Measurements from ENCODE around the gene SMIM1. TPM values are rescaled to one million over a fixed set of nuclear protein-coding genes. Genes with fewer than 3 reads are reported as not detected.

Gene SMIM1
- total RNA-seq, 2 experiments from 2014 or later = 3.8 to 4.3 TPM

GRCh38 chr1:3822421-3822820 lies 49.9 kb downstream of the SMIM1 start:
- H4K20me1 ChIP-seq (ENCODE audit: insufficient read depth, low read length) = no peaks in the 10 kb centered on the region
- H2AFZ ChIP-seq (ENCODE audit: low read length) = no peak overlapping the region
- intact Hi-C loops (cut with micrococcal nuclease; ENCODE audit: unreplicated experiment) = no loop called here
- ChIA-PET POLR2A (no interaction called here), CTCF (ENCODE audit: unreplicated experiment) (no interaction called here)
- no peak for DNase-seq (ENCODE audit: low spot score)
- no peak overlapping the region for H3K4me2 ChIP-seq (ENCODE audit: low read length)
- no peaks in the 10 kb centered on the region for H3K4me1 ChIP-seq (ENCODE audit: insufficient read depth, low read length, poor library complexity, severe bottlenecking)
- H3K4me3 ChIP-seq (ENCODE audit: low read depth, low read length, poor library complexity, severe bottlenecking) = no peak overlapping the region
- no peaks in the 10 kb centered on the region for H3K9me2 ChIP-seq (ENCODE audit: insufficient read depth, low read length)
- H3K27ac ChIP-seq (ENCODE audit: low read depth, low read length, poor library complexity, severe bottlenecking) = no peak overlapping the region
- H3K9me3 ChIP-seq (ENCODE audit: low read length) = no peaks in the 10 kb centered on the region
- peaks cover 66% of the 10 kb centered on the region; the same call in 1 of the 2 replicates for H3K36me3 ChIP-seq (ENCODE audit: insufficient read depth, low read length)
- BruUV-seq (replicated peaks) = no TSS peak
- no peak for TF ChIP-seq EZH2phosphoT487 (IDR thresholded peaks at IDR 0.05; ENCODE audit: borderline replicate concordance, low read depth, low read length)
- no peak for TF ChIP-seq CTCF (conservative IDR thresholded peaks at IDR 0.05; ENCODE audit: low read length)
- no peaks in the 10 kb centered on the region for H3K79me2 ChIP-seq (ENCODE audit: insufficient read depth, low read depth, low read length)

GRCh38 chr1:3824650-3825049 lies 52.1 kb downstream of the SMIM1 start:
- intact Hi-C loops (cut with micrococcal nuclease; ENCODE audit: unreplicated experiment) = no loop called here
- CTCF ChIA-PET (ENCODE audit: unreplicated experiment) = no interaction called here
- H3K79me2 ChIP-seq (ENCODE audit: insufficient read depth, low read depth, low read length) = no peaks in the 10 kb centered on the region
- H3K9me3 ChIP-seq (ENCODE audit: low read length) = no peaks in the 10 kb centered on the region
- H3K27ac ChIP-seq (ENCODE audit: low read depth, low read length, poor library complexity, severe bottlenecking) = no peak overlapping the region
- H3K4me1 ChIP-seq (ENCODE audit: insufficient read depth, low read length, poor library complexity, severe bottlenecking) = no peaks in the 10 kb centered on the region
- no TSS peak for BruUV-seq (replicated peaks)
- H4K20me1 ChIP-seq (ENCODE audit: insufficient read depth, low read length) = no peaks in the 10 kb centered on the region
- DNase-seq (ENCODE audit: low spot score) = no peak
- TF ChIP-seq CTCF (conservative IDR thresholded peaks at IDR 0.05; ENCODE audit: low read length) (no peak), EZH2phosphoT487 (IDR thresholded peaks at IDR 0.05; ENCODE audit: borderline replicate concordance, low read depth, low read length) (no peak)
- H2AFZ ChIP-seq (ENCODE audit: low read length) = no peak overlapping the region
- H3K9me2 ChIP-seq (ENCODE audit: insufficient read depth, low read length) = no peaks in the 10 kb centered on the region
- no peak overlapping the region for H3K4me3 ChIP-seq (ENCODE audit: low read depth, low read length, poor library complexity, severe bottlenecking)
- POLR2A ChIA-PET = no interaction called here
- H3K36me3 ChIP-seq (ENCODE audit: insufficient read depth, low read length) = peaks cover 78% of the 10 kb centered on the region; the same call in 1 of the 2 replicates
- H3K4me2 ChIP-seq (ENCODE audit: low read length) = no peak overlapping the region

GRCh38 chr1:3825356-3825755 lies 52.8 kb downstream of the SMIM1 start:
- POLR2A ChIA-PET = no interaction called here
- H3K4me2 ChIP-seq (ENCODE audit: low read length) = no peak overlapping the region
- H3K79me2 ChIP-seq (ENCODE audit: insufficient read depth, low read depth, low read length) = no peaks in the 10 kb centered on the region
- no peaks in the 10 kb centered on the region for H3K4me1 ChIP-seq (ENCODE audit: insufficient read depth, low read length, poor library complexity, severe bottlenecking)
- H3K27ac ChIP-seq (ENCODE audit: low read depth, low read length, poor library complexity, severe bottlenecking) = no peak overlapping the region
- CTCF ChIA-PET (ENCODE audit: unreplicated experiment) = no interaction called here
- BruUV-seq (replicated peaks) = no TSS peak
- H2AFZ ChIP-seq (ENCODE audit: low read length) = no peak overlapping the region
- no peaks in the 10 kb centered on the region for H3K9me2 ChIP-seq (ENCODE audit: insufficient read depth, low read length)
- H3K9me3 ChIP-seq (ENCODE audit: low read length) = no peaks in the 10 kb centered on the region
- TF ChIP-seq CTCF (conservative IDR thresholded peaks at IDR 0.05; ENCODE audit: low read length) (no peak), EZH2phosphoT487 (IDR thresholded peaks at IDR 0.05; ENCODE audit: borderline replicate concordance, low read depth, low read length) (no peak)
- intact Hi-C loops (cut with micrococcal nuclease; ENCODE audit: unreplicated experiment) = no loop called here
- no peak for DNase-seq (ENCODE audit: low spot score)
- peaks cover 78% of the 10 kb centered on the region; the same call in 1 of the 2 replicates for H3K36me3 ChIP-seq (ENCODE audit: insufficient read depth, low read length)
- H3K4me3 ChIP-seq (ENCODE audit: low read depth, low read length, poor library complexity, severe bottlenecking) = no peak overlapping the region
- H4K20me1 ChIP-seq (ENCODE audit: insufficient read depth, low read length) = no peaks in the 10 kb centered on the region

Small RNAs within 50 kb of the gene (small RNA-seq; reads per million reads assigned to genes)
- gene RF02197 = not detected
- gene RN7SL574P = not detected

Other genes starting within 250 kb of the SMIM1 start
- gene MEGF6, start 161.2 kb upstream of the SMIM1 start, total RNA-seq (2014; rRNA removed; shearing (Covaris generic)) = 0.10 and 0.32 TPM in 2 replicates
- gene MEGF6, start 161.2 kb upstream of the SMIM1 start, total RNA-seq (2022) = 0.15 and 0.17 TPM in 2 replicates
- gene TPRG1L, start 147.7 kb upstream of the SMIM1 start, total RNA-seq (2014; rRNA removed; shearing (Covaris generic)) = 3.1 and 3.6 TPM in 2 replicates
- gene TPRG1L, start 147.7 kb upstream of the SMIM1 start, total RNA-seq (2022) = 6.8 and 7.4 TPM in 2 replicates
- 28.1 and 40.0 TPM in 2 replicates for gene WRAP73, start 122.6 kb upstream of the SMIM1 start, total RNA-seq (2014; rRNA removed; shearing (Covaris generic))
- gene WRAP73, start 122.6 kb upstream of the SMIM1 start, total RNA-seq (2022) = 32.9 and 34.7 TPM in 2 replicates
- 0.05 TPM in 1 of 2 replicates, not detected in the other for gene TP73, start 120.2 kb upstream of the SMIM1 start, total RNA-seq (2014; rRNA removed; shearing (Covaris generic))
- gene TP73, start 120.2 kb upstream of the SMIM1 start, total RNA-seq (2022) = 0.37 and 0.48 TPM in 2 replicates
- not detected in 2 replicates for gene CCDC27, start 20.3 kb upstream of the SMIM1 start, total RNA-seq (2014; rRNA removed; shearing (Covaris generic))
- gene CCDC27, start 20.3 kb upstream of the SMIM1 start, total RNA-seq (2022) = not detected in 2 replicates
- gene LRRC47, start 23.7 kb downstream of the SMIM1 start, total RNA-seq (2014; rRNA removed; shearing (Covaris generic)) = 34.0 and 36.4 TPM in 2 replicates
- gene LRRC47, start 23.7 kb downstream of the SMIM1 start, total RNA-seq (2022) = 49.1 and 57.6 TPM in 2 replicates
- 26.8 and 36.5 TPM in 2 replicates for gene CEP104, start 84.5 kb downstream of the SMIM1 start, total RNA-seq (2014; rRNA removed; shearing (Covaris generic))
- 71.0 and 71.7 TPM in 2 replicates for gene CEP104, start 84.5 kb downstream of the SMIM1 start, total RNA-seq (2022)
- 15.2 and 21.6 TPM in 2 replicates for gene DFFB, start 84.7 kb downstream of the SMIM1 start, total RNA-seq (2014; rRNA removed; shearing (Covaris generic))
- gene DFFB, start 84.7 kb downstream of the SMIM1 start, total RNA-seq (2022) = 16.0 and 17.9 TPM in 2 replicates
- 43.4 and 59.5 TPM in 2 replicates for gene C1orf174, start 127.5 kb downstream of the SMIM1 start, total RNA-seq (2014; rRNA removed; shearing (Covaris generic))
- gene C1orf174, start 127.5 kb downstream of the SMIM1 start, total RNA-seq (2022) = 39.0 and 42.0 TPM in 2 replicates

Data from OCI-LY7 (cell line).